SIG-M5 treated with dmso at 0.1 percent for 504 hours (cell line): Measurements from ENCODE around the gene MUC5AC.
A peak's percentile ranks its signal among the peaks of the same experiment; 100 is the strongest.

Experiments
- DNase-seq: peaks from one replicate; lab custom pipeline; 2025; ENCODE audit not compliant: unreplicated experiment; lab: John Stamatoyannopoulos, UW

The MUC5AC gene

DNA sequence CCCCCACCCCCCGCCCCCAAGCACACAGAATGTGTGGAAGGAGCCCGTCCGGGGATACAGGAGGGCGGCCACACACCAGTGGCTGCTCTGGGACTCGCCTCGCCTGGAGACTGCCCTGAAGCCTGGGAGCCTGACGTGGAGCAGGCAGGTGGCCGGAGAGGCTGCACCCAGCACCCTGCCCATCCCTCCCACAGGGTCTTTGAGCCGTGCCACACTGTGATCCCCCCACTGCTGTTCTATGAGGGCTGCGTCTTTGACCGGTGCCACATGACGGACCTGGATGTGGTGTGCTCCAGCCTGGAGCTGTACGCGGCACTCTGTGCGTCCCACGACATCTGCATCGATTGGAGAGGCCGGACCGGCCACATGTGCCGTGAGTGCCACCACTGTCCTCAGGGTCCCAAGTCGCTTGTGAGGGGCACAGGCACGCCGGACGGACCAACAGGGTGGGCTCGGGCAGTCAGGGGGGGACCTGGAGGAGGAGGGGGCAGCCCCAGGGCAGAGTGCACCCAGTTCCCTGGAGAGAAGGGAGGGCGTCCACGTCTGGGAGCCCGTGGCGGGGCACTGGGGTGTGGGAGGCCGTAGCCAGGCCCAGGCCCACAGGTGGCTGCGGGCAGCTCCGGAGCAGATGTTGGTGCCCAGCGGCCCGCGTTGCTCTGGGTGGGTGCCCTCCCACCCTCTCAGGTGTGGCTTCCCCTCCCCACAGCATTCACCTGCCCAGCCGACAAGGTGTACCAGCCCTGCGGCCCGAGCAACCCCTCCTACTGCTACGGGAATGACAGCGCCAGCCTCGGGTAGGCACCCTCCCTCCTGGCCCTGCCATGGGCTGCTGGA, 38.1 kb downstream of the MUC5AC start:
- DNase-seq, result no peak

DNA sequence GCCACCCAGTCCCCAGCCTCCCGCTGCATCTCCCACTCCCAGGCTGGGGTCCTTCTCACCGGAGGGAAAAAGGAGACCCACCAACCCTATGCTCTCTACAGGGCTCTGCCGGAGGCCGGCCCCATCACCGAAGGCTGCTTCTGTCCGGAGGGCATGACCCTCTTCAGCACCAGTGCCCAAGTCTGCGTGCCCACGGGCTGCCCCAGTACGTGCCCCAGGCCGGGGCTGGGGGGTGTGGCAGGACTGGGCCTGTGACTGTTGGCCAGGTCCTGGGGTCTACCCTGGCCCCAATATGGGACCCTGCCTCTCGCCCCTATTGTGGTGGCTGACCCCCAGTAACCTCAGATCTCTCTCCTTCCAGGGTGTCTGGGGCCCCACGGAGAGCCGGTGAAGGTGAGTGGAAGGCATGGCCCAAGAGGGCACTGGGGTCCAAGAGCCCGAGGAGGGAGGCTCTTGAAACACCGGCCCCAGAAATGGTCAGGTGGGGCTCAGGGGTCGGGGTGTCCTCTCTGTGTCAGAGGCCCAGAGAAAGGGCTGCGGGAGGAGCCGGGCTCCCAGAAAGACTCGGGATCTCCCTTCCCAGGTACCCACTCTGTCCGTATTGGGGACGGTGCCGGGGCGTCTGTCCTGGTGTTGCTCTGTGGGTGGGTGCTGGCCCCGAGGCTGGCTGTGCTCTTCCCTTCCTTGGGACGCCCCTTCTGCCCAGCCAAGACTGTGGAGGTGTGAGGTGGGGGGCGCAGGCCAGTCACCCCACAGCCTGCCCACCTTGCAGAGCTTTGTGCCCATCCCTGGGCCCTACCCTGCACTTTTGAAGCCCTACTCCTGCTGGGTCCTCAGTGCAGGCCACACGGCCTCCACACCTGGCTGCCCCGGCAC, 39.0 kb downstream of the MUC5AC start:
- DNase-seq, result no peak

DNA sequence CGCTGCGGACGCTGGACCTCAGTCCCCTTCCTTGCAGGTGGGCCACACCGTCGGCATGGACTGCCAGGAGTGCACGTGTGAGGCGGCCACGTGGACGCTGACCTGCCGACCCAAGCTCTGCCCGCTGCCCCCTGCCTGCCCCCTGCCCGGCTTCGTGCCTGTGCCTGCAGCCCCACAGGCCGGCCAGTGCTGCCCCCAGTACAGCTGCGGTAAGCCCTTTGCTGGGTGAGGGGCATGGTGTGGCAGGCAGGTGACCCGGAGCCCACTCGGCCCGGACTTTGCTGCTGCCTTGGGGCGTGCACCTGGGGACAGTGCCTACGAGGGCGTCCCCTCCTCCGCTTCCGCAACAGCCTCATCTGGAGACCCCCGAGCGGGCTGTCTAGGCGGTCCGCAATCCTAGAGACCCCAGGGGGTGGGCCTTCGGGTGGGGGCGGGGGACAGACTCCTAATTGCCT, 39.7 kb downstream of the MUC5AC start:
- DNase-seq, result no peak

DNA sequence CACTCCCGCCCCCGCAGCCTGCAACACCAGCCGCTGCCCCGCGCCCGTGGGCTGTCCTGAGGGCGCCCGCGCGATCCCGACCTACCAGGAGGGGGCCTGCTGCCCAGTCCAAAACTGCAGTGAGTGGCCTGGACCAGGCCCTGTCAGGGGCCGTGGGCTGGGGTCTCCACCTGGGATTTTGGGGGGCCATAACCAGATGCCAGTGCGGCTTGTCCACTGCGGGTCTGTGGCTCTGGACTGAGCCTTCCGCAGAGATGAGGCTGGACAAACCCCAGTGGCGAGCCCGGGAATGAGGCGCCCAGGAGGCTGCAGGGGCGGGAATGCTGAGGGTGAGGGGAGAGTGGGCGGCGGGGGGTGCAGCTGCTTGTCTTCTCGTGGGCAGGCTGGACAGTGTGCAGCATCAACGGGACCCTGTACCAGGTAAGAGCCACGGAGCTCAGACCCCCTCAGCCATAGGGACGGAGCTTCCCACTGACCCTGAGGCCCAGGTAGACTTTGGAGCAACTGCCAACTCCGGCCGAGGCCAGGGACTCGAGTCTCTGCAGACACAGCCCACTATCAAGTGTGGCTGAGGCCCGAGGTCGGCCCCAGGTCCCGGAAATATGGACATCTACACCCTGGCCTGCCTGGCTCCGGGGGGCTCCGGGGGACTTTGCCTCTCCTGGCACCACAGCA, 40.3 kb downstream of the MUC5AC start:
- DNase-seq, result no peak

DNA sequence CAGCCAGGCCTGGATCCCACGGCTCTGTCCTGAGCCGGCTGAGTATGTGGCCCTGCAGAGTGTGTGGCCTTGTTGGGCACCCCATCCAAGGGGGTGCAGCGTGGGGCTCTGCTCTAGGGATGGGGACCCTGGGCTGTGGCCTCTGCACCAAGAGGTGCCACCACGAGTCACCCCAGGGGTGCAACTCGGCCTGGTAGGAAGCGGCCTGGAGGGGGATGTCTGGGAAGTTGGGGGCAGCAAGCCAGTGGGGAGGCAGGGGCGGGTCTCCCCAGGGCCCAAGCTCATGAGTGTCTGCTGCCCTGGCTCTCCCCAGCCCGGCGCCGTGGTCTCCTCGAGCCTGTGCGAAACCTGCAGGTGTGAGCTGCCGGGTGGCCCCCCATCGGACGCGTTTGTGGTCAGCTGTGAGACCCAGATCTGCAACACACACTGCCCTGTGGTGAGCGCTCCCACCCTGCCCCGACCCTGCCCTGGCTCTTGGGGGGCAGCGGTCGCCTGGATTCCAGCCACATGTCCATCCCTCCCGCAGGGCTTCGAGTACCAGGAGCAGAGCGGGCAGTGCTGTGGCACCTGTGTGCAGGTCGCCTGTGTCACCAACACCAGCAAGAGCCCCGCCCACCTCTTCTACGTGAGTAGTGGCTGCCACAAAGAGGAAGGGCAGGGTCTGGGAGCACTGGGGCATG, 40.9 kb downstream of the MUC5AC start:
- no peak for DNase-seq

DNA sequence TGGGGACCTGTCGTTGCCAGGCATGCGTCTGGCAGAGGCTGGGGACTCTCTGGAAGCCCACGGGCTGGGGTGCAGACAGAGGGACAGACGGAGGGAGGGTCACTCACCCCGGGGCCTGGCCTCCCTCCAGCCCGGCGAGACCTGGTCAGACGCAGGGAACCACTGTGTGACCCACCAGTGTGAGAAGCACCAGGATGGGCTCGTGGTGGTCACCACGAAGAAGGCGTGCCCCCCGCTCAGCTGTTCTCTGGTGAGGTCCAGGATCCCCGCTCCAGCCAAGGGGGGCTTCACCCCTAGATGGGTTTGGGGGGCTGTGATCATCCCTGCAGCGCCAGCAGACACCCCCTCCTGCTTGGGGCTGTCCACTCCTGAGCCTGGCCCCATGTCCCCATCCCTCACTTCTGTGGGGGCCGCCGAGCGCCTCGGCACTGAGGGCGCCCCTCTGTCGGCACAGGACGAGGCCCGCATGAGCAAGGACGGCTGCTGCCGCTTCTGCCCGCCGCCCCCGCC, 41.5 kb downstream of the MUC5AC start:
- no peak for DNase-seq

DNA sequence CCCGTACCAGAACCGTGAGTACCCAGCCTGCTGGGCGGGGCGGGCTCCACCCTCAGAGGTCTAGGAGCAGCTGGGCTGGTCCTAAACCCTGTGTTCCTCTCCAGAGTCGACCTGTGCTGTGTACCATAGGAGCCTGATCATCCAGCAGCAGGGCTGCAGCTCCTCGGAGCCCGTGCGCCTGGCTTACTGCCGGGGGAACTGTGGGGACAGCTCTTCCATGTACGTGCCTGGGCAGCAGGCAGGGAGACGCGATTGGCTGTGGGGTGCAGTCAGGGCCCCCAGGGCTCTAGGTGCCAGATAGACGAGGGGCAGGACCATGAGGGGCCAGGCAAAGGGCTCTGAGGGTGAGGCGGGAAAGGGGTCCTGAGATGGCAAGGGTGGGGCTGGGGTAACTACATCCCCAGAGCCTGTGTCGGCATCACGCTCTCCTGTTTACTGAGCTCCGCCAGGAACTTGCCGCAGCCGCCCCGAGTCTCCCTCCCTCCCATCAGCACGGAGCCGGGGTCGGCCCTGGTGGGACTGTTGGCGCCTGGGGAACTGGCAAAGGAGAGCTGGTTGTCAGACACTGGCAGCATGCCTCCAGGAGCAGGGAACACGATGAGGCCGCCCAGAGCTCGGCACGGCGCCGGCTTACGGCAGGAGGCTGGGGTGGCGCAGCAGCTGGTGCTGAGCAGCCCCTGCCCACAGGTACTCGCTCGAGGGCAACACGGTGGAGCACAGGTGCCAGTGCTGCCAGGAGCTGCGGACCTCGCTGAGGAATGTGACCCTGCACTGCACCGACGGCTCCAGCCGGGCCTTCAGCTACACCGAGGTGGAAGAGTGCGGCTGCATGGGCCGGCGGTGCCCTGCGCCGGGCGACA, 42.2 kb downstream of the MUC5AC start:
- DNase-seq, result no peak

DNA sequence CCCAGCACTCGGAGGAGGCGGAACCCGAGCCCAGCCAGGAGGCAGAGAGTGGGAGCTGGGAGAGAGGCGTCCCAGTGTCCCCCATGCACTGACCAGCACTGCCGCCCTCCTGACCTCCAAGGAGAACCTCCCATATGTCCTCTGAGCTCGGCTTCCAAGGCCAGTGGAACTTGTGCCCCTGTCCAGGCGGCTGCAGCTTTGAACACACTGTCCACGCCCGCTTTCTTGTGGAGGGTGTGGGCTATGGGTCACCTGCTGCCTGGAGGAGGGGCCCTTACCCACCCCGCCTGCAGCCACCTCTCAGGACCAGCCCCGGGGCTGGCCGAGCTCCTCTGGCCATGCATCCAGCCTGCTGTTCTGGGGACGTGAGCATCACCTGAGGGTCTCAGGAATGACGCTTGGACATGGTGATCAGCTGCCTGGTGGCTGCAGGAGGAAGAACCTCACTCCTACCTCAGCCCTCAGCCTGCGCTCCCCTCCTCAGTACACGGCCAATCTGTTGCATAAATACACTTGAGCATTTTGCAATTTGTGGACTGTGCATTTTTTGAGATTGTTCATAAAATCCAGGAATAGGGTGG, 42.9 kb downstream of the MUC5AC start:
- no peak for DNase-seq

DNA sequence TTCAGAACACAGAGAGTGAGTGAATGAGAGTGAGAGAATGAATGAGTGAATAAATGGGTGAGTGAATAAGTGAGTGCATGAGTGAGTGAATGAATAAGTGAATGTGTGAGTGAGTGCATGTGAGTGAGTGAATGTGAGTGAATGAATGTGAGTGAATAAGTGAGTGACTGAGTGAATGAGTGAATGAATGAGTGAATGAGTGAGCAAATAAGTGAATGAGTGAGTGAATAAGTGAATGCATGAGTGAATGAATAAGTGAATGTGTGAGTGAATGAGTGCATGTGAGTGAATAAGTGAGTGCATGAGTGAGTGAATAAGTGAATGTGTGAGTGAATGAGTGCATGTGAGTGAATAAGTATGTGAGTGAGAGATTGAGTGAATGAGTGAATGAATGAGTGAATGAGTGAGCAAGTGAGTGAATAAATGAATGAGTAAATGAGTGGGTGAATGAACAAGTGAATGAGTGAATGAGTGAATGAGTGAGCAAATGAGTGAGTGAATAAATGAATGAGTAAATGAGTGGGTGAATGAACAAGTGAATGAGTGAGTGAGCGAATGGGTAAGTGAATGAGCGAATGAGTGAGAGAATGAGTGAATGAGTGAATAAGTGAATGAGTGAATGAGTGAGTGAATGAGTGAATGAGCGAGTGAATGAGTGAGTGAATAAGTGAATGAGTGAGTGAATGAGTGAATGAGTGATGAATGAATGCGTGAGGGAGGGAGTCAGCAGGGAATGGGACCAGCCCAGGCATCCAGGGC, 43.8 kb downstream of the MUC5AC start:
- no peak for DNase-seq

DNA sequence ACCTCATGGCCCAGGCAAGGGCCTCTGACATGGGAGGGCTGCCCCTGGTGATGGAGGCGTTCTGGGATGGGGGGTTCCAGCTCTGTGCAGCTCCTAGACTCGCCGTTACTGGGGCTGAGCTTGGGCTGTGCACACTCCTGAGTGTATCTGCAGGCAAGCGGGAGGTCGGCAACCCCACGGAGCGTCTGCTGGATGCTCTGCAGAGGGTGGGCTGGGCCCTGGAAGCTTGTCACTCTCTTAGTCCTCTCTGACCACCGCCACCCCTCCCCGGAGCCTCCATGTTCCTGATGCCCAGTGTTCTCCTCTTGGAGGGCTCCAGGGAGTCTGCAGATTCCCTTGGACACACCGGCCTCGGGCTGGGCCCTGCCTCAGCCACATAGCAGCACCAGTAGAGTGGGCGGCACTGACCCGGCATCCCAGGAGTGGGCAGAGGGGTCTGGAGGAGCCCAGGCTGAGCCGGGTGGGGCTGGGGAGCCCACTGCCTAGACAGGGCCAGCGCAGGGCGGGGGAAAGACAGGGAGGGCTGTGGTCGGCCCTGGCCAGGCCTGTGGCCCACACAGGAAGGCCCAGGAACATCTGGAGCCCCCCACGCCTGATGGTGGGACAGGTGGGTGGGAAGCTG, 44.5 kb downstream of the MUC5AC start:
- DNase-seq, result no peak

DNA sequence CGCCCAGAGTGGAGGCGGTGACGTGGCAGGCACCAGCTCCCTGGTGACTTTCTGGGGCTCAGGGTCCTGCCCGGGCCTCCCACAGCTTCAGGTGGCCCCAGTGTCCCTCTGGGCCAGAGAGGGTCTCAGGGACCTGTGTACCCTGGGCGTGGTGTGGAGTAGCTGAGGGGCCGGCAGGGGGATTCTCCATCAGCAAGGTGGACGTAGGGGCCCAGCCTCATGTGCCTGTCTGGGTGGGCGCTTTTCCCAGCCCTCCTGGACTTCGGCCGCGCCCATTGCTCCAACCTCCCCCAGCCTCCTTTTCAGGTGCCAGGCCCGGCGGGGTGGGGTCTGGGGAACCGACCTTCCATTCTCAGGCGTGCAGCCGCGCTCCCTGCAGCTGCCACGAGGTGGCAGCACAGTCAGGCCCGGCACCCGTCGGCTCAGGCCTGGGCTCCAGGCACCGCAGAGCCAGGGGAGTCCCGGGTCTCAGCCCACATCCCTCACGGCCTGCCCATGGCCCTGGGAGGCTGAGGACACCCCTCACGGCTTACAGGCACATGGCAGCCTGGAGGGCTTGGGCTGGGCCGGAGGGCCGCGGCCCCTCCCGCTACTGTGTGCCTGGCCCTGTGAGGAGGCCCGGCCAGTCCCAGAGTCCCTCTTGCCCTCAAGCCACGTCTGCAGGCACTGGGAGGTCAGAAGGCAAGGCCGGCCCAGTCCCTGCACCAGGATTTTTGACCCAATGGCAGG, 45.2 kb downstream of the MUC5AC start:
- DNase-seq, result peak; percentile 9

DNA sequence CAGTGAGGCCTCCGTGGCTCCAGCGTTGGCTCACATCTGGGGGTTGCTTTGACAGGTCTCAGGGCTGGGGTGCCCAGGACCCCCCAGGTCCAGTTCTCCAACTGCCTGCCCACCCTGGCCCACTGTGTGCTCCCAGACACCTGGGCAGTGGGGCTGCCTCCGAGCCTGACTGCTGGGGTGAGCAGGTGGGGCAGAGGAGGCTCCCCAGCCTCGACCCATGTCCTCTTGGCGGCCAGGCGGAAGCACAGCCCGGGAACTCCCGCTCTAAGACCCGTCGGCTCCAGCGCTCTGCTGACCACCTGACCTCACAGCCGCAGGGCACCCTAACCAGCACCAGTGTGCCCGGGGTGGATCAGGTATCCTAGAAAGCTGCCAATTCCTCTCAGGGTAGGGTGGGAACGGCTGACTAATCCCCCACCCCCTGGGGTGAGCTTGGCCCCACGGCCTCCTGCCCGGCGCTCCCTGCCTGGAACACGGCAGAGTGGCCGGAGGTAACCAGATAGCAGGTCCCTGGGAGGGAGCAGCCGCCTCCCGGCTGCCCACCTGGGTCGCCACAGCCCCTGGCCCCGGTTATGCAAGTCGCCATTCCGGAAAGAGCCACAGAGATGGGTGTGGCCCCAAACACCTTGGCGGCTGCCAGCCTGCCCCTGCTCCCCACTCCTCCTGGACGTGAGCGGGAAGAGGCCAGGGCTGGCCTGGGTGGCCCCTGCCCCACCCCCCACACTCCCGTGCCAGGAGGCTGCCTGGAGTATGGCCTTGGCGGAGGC, 45.9 kb downstream of the MUC5AC start:
- no peak for DNase-seq

DNA sequence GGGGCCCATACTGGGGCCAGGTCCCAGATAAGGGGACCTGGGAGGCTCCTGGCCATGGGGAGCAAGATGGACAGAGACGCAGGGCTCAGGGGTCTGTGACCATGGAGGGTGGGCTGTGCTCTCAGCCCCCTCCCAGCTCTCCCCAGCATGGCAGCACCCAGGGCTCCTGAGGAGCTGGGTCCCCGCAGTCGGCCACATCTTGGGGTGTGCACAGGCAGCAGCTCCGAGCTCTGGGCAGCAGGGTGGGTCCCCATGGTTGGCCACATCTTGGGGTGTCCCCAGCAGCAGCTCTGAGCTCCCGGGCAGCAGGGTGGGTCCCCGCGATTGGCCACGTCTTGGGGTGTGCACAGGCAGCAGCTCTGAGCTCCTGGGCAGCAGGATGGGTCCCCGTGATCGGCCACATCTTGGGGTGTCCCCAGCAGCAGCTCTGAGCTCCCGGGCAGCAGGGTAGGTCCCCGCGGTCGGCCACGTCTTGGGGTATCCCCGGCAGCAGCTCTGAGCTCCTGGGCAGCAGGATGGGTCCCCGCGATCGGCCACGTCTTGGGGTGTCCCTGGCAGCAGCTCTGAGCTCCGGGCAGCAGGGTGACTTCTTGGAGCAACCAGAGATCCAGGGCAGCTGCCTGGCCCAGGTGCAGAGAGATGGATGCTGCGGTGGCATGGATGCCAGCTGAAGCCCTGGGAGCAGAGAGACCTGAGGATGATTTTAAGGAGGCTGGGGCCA, 46.8 kb downstream of the MUC5AC start:
- DNase-seq, result no peak

DNA sequence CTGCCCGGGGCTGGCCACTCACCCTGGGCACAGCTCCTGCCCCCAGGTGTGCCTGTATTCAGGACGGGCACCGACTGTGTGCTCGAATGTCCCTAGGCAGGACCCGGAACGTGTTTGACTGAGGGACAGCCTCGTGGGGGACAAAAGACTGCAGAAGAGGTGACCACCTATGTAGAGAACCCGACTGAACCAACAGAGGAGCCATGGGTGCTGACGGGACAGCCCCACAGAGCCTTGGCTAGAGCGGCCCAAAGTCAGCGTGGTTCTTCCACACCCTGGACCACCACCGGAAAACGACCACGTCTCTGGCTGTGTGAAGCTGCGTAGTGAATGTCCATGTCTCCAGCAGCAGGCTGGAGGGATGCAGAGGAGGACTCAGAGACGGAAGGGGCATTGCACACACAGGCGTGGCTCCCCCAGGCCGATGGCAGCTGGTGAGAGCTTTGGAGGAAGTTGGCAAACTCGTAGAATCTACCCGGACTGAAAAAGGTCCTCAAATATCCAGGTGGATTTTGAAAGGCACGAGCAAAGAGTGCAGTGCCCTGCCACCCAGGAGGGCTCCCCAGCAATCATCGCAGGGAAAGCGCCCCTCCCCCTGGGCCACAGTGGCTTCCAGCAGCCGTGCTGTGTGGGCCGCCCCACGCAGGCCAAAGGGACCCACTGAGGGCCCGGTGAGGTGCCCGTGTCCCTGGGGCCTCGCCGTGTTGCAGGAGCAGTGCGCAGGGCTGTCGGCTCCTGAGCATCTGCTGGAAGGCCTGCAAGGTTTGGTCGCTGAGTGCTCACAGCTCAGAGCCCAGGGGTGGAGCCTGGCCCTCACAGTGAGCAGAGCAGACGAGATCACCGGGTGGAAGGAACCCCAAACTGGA, 47.6 kb downstream of the MUC5AC start:
- no peak for DNase-seq

DNA sequence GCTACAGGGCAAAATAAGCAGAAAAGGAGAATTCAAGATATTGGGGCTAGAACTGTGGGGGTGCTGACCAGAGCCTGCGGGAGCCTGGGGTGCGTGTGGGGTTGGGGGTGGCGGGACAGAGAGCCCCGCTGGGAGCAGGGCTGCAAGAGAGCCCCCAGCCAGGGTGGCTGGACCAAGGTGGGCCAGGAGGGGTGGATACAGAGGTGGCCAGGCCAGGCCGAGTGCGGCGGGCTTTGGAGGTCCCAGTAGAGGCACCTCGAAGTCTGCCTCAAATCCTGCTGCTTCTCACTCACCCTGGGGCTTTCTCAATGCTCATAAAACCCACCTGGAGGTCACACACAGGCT, 48.2 kb downstream of the MUC5AC start:
- no peak for DNase-seq
